Breast epithelium (tissue), 3 donors: ENCODE measurements around the gene LRCOL1.

Experiments
- CTCF ChIP-seq, 3 donors: fragments of 450-650 bp; IDR thresholded peaks; one replicate each; pipeline ENCODE4 v1.5.1; 2016 to 2017; ENCODE audit warnings: antibody characterized with exemption in 3 of 3, mild to moderate bottlenecking in 3 of 3, moderate library complexity in 3 of 3
- POLR2A ChIP-seq: fragments of 450-650 bp; IDR thresholded peaks from one replicate; pipeline ENCODE4 v1.6.1; 2016; ENCODE audit warnings: antibody characterized with exemption, mild to moderate bottlenecking, moderate library complexity
- POLR2AphosphoS5 ChIP-seq, 3 donors: sonication (generic); formaldehyde crosslinking; IDR thresholded peaks; one replicate each; pipeline ENCODE4 v1.6.1; 2017; ENCODE audit warnings: antibody characterized with exemption in 3 of 3

GRCh38 chr12:132604668-132605441 lies 5.5 kb downstream of the LRCOL1 start:
- TF ChIP-seq CTCF (IDR thresholded peaks at IDR 0.05) (no peak), POLR2A (no peak), POLR2AphosphoS5 (IDR thresholded peaks at IDR 0.05) (no peak)
